ENCODE data around the gene PLEK.
"Not testable (repeated sequence)": the region's sequence is repeated elsewhere in the genome, so short reads cannot be mapped to it uniquely, and the experiment has no call there.

Gene PLEK

GRCh38 chr2:68441994-68442322 is 76.9 kb downstream of the PLEK start:
- no peak for DNase-seq (ENCODE audit: low read depth)

GRCh38 chr2:68446425-68446824 is 81.3 kb downstream of the PLEK start:
- not testable (repeated sequence) for DNase-seq (ENCODE audit: low read depth)

Data from GM04504 (cell line).